ENCODE results near the gene CPED1.
"Not testable (repeated sequence)": the region's sequence is repeated elsewhere in the genome, so short reads cannot be mapped to it uniquely, and the experiment has no call there.

CPED1 gene

GRCh38 chr7:121075424-121075841 is 86.9 kb downstream of the CPED1 start:
- not testable (repeated sequence) for DNase-seq

- DNase-seq = no peak
Observed at GRCh38 chr7:121075952-121076349, 87.4 kb downstream of the CPED1 start.

DNA sequence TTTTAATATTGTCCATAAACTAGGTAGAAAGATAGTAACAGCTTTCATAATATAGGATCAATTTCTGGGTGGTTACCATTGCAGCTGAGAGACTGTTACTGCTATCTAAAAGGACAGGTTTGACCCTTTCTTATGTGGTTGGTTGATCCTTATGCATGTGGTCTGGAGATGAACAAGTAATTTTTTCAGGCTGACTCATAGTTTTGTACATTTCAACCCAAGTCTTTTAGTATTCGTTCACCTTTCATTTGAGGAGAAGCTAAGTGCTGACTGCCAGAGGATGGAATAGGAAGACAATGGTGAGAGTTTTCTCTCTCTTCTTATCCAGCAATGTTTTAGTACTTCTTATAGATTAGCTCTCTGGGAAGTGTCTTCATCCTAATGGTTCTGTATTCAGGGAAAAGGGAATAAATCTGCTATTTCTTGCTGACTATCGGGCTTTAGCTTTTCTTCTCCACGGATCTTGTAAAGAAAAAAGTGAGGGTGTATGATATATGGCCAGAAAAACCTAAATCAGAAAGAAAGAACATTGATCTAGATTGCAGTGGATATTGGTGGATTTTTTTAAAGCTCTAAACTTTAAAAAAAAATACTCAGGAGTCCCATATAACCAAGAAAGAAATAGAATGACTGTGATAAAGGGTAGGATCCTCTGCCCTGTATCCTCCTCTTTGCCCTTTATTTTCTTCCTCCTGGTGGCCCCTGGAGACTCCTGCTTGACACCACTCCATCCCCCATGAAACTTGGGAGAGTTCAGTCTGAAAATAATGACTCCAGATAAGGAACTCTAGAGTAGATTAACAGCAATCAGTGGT is 88.0 kb downstream of the CPED1 start:
- no peak for DNase-seq

DNA sequence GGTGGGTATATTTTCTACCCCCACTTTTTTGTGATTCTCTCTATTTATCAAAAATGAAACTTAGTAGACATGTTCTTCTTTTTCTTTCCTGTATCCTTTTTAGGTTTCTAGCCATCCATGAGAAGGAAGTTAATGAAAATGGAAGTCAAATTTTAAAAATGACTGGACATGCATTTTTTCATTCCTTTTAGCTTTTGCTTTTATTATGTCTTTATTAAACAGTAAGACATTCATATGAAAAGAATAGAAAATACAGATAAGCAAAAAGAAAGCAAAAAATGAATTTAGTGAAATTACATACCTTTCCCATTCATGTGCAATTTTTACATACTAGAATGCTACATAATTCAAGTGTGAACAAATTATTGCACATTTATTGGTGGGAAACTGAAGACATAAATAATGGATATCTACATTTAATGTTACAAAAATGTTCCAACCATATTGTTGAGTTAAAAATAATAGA is 88.7 kb downstream of the CPED1 start:
- no peak for DNase-seq

DNA sequence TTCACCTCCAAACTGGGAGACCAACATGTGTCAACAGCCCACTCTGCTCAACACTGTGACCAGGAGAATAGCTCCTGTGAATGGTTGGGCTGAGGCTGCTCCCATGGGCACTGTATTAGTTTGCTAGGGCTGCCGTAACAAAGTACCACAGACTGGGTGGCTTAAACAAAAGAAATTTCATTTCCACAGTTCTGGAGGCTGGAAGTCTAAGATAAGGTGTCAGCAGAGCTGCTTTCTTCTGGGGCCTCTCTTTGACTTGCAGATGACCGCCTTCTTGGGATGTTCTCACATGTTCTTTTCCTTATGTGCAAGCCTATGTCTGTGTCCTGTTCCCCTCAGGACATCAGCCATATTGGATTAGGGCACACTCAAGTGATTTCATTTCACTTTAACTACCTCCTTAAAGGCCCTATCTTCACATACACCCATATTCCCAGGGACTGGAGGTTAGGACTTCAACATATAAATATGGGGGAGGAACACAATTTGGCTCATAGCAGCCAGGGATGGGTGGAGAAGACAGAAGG is 90.3 kb downstream of the CPED1 start:
- no peak for DNase-seq

- DNase-seq = no peak
Observed at GRCh38 chr7:121079425-121080169, 91.1 kb downstream of the CPED1 start.

DNA sequence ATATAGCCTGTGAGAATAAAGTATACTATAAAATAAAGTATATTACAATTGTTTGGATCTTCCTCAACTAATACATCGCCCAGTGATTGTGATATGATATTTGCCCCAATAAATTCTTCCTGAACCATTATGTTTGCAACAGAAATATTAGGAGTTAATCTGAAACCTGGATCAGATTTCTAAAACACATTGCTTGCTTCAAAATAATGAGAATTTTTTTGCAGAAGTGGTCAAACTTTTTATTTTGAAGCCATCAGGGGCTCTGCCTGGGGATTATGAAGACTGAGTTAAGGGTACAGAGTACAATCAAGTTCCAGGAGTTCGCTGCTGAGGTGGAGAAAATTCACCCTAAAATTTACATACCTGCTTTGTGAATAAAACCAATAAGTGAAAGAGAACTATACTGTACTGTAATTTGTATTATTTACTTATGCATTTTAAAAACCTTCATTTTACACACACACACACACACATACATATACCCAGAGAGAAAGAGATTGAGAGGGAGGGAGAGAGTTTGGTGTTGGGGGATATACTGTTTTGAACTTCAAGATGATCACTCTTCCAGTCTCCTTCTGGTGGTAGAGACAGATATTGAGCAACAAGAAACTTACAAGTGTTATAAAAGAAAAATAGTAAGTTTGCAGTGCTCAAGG is 91.9 kb downstream of the CPED1 start:
- no peak for DNase-seq

GRCh38 chr7:121080913-121081326 is 92.4 kb downstream of the CPED1 start:
- DNase-seq = no peak

DNA sequence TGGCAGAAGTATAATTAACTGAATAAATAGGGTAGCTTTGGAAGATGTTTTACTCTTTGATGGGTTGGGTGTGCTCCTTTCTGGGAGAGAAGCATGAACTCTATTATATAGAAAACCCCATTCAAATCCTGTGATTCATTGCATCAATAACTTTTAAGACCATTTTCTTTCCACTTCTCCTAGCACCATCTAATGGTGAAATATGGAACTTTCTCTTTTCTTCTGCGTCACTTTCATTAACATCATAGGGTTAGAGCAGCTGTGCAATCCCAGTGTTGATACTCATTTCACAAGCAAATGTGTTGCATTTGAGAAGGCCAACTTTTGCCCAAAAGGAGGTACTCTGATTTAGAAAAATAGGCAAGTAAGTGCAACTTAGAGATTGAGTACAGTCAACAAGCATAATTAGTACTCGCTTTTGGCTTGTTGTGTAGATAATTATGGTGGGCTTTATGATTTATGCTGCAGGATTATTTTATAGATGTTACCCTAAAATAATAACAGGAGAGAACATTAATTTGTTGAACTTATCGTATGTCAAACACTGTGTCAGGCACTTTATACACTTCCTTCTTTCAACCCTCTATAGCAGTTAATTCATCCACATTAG is 92.9 kb downstream of the CPED1 start:
- DNase-seq = no peak

DNA sequence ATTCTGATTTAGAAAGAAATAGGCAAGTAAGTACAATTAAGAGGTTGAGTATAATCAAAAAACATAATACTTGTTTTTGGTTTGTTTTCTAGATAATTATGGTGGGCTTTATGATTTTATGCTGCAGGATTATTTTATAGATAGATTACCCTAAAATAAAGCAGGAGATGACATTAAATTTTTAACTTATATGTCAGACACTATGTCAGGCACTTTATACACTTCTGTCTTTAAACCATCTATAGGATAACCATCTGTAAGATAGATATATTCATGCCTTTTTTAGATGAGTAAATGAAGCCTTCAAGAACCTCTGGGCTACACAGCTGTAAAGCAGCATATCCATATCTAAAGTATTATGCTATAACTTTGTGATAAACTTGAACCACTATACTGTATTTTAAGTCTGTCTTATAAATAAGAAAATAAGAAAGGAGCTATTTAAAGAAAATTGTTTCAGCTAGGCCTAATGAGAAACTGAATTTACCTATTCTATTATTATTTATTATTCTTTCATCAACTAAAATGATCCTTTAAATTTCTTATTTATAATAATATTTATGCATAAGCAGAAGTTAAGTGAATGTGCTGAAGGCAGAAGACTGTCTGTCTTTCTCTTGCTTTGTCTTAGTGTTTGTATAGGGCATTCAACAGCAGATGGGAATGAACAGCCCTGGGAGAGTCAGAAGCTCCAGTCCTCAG is 94.0 kb downstream of the CPED1 start:
- no peak for DNase-seq

DNA sequence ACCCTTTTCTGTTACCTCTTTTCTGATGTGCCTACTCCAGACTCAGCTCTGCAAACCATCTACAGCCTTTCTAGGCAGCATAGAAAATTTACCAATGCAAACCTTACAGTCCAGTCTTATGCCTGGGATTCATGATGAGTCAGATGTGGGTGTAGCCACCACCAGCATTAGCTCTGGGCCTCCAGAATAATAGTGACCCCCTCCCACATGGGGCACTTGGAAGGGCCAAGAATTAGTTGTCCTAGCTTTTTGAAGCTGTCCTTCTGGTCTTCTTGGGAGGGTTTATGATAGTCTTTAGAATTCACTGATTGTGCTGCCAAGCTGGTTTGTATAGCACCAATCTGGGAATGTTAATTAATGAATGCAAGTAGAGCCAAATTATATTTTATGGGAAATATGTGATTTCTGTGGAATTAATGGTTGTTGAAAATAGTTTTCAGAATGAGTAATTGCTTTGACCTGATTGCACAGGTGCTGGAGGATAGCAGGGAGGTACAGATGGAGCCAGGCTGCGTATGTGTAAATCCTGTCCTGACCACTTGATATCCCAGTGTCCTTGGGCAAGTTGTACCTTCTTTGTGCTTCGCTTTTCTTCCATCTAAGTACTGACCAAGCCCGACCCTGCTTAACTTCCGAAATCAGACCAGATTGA is 94.8 kb downstream of the CPED1 start:
- DNase-seq = no peak

- DNase-seq = no peak
Observed at GRCh38 chr7:121083790-121084251, 95.3 kb downstream of the CPED1 start.

GRCh38 chr7:121084256-121084655 is 95.7 kb downstream of the CPED1 start:
- DNase-seq = no peak

DNA sequence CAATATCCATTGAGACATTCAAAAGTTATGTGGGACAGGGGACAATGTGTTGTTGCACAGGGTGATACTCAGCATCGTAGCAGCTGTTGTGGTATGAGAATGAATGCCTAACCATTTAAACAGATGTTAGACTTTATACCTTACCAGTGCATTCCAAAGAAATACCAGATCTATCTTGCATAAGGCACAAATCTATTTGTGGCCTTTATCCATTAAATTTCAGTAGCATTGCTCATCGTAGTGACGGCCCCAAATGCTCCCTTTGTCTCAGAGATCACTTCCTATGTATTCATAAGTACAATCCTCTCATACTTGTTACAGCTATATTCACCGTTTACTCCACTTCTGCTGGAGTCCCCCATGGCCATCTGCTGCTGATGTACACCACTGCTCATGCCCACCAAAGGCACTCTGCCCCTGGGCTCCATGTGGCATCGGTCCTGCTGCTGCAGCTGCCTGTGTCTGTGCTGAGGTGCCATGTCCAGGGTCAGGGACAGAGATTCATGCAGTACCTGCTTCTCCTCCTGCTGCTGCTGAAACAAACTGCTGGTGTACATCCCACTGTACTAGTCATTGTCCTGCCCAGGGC is 96.3 kb downstream of the CPED1 start:
- DNase-seq = no peak

GRCh38 chr7:121085922-121086321 is 97.4 kb downstream of the CPED1 start:
- no peak for DNase-seq

- DNase-seq = no peak
Observed at GRCh38 chr7:121088870-121089269, 100.4 kb downstream of the CPED1 start.

- DNase-seq = no peak
Observed at GRCh38 chr7:121094829-121095228, 106.3 kb downstream of the CPED1 start.

- no peak for DNase-seq
Observed at GRCh38 chr7:121097577-121097976, 109.1 kb downstream of the CPED1 start.

- DNase-seq = no peak
Observed at GRCh38 chr7:121099572-121099971, 111.1 kb downstream of the CPED1 start.

GRCh38 chr7:121101083-121101482 is 112.6 kb downstream of the CPED1 start:
- no peak for DNase-seq

- DNase-seq = no peak
Observed at GRCh38 chr7:121101621-121102020, 113.1 kb downstream of the CPED1 start.

All from activated gamma-delta T cell (primary cell).